Measurements from ENCODE around the gene SSRP1. TPM values are rescaled to one million over a fixed set of nuclear protein-coding genes. Genes with fewer than 3 reads are reported as not detected.
A peak's percentile ranks its signal among the peaks of the same experiment; 100 is the strongest.

Gene SSRP1, protein sequence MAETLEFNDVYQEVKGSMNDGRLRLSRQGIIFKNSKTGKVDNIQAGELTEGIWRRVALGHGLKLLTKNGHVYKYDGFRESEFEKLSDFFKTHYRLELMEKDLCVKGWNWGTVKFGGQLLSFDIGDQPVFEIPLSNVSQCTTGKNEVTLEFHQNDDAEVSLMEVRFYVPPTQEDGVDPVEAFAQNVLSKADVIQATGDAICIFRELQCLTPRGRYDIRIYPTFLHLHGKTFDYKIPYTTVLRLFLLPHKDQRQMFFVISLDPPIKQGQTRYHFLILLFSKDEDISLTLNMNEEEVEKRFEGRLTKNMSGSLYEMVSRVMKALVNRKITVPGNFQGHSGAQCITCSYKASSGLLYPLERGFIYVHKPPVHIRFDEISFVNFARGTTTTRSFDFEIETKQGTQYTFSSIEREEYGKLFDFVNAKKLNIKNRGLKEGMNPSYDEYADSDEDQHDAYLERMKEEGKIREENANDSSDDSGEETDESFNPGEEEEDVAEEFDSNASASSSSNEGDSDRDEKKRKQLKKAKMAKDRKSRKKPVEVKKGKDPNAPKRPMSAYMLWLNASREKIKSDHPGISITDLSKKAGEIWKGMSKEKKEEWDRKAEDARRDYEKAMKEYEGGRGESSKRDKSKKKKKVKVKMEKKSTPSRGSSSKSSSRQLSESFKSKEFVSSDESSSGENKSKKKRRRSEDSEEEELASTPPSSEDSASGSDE
- 100 to 1,000 TPM in 1 of 2 donors, 10 to 100 TPM in 1; 59.9 to 250 TPM for total RNA-seq

DNA sequence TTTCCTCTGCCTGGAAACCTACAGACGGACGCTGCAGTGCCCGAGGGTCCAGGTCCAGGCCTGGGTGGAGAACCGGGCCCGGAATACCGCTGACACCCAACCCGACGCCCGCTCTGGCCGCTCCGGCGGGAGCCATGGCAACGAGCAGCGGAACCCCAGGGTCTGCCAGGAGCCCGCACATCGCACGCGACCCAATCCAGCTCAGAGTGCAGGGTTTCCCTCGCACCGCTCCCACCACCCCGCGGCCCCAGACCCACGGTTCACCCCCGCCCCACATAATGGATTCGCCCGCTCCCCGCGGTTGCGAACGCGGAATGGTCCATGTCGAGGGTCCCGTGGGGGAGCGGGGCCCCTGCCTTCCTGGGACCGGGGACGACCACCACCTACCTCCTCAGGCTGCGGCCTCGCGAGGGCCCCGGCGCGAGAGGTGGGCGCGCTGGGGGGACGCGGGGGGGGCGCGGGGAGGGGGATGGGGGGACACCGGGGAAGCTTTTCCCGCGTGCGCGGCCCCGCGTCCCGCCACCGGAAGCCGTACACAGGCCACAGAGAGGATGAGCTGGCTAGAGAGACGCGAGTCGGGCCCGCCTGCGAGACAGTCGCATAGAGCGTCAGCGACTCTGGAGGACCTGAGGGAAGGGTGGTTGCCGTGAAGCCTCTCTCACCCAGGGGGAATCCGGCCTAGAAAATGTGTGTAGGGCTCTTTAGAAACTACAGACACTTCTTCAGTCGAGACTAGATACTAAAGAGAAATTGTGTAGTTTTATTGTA is at the start of gene SSRP1:
Gene SSRP1 (minus strand): TSS at position 550 of the 768 bp plus-strand sequence. CDS start 771 bp downstream, outside the sequence.
- DNase-seq (ENCODE audit: low spot score in 2 of 2) (peak; percentile 82 to 83), ATAC-seq (peak; percentile 97 to 99)
- peak within 1 kb of the TSS; percentile 97 to 99 for H3K27ac Mint-ChIP-seq
- peaks cover 9 to 27% of the 10 kb centered on the region in 2 donors for H3K36me3 Mint-ChIP-seq
- no peaks in the 10 kb centered on the region for H3K9me3 Mint-ChIP-seq

DNA sequence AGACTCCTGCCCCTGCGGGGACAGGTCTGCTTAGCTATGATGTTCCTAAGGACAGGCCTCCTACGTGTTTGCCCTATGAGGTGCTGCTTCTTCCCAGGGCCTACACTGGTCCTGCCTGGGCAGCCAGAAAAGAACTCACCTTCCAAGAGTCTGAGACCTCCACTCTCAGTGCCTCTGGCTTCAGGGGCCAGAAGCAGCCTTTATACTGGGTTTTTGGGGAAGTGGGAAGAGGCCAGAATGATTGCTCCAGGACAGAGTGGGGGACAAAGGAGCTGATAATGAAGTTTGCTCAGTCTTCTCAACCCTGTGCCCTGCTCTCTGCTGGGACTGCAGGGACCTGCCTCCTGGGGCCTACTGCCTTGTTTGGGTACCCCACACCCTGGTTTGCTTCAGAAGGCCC is 45.3 kb upstream of the SSRP1 start, which contains the start of gene PRG3:
Gene PRG3 (minus strand): TSS at position 176 of the 400 bp plus-strand sequence. CDS start 442 bp downstream, outside the sequence.
- DNase-seq (ENCODE audit: low spot score in 2 of 2), result no peak
- Mint-ChIP-seq H3K27ac (no peak within 1 kb of the TSS), H3K9me3 (no peaks in the 10 kb centered on the region), H3K36me3 (no peaks in the 10 kb centered on the region)
- no peak for ATAC-seq

DNA sequence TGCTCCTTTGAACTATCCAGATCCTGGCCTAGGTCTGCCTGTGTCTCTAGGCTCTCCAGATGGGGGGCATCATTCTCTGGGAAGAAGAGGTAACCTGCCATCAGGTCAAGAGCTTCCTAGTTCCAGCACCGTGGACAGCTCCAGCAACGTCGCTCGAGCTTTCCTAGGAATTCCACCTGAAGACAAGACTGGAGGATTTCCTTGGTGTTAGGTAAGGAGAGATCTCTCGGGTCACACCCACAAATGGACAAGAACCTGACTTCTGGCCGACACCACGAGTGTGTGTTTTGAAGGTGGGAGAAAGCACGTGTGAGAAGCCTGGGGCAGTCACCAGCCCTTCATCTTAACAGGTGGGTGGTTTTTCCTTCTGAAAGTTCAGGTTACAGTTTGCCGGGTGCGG is 44.0 kb upstream of the SSRP1 start:
- no peak overlapping the region for H3K27ac Mint-ChIP-seq
- no peaks in the 10 kb centered on the region for H3K36me3 Mint-ChIP-seq
- no peaks in the 10 kb centered on the region for H3K9me3 Mint-ChIP-seq
- no peak for DNase-seq (ENCODE audit: low spot score in 2 of 2)
- ATAC-seq, result no peak

DNA sequence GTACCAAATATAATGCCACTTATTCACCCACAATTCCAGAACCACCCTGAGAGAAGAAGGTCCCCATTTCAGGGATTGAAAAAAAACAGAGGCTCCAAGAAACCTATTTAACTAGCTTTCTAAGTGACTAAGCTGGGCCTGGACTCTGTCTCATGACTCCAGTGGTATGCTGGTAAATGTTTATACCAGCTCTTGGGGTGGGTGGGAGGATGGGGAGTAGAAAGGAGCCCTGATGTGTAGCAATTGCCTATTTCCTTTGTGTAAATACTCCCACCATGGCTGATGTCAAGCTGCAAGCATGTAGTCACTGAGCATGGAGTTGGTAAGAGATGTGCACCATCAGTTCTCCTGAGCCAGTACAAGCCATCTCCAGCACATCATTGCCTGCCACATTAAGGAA is 42.5 kb upstream of the SSRP1 start:
- no peaks in the 10 kb centered on the region for H3K36me3 Mint-ChIP-seq
- no peaks in the 10 kb centered on the region for H3K9me3 Mint-ChIP-seq
- DNase-seq (ENCODE audit: low spot score in 2 of 2), result no peak
- no peak overlapping the region for H3K27ac Mint-ChIP-seq
- ATAC-seq, result no peak

DNA sequence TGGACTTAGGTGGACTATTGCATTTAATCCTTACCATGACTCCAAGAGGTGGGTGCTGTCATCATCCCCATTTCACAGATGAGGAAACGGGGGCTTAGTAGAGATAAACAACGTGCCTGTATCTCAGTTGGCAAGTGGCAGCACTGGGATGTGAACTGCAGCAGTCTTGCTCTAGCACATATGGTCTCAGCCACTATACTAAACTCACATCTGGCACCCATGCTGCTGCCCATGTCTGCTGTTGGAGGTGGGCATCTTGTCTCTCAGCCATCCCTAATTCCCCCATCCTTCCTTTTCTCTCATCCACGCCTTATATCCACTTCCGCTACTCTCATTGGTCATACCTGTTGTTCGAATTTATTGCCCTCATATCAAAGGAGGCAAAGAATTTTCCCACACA is 41.4 kb upstream of the SSRP1 start:
- DNase-seq (ENCODE audit: low spot score in 2 of 2), result no peak
- no peak overlapping the region for H3K27ac Mint-ChIP-seq
- no peak for ATAC-seq
- H3K36me3 Mint-ChIP-seq, result no peaks in the 10 kb centered on the region
- H3K9me3 Mint-ChIP-seq, result no peaks in the 10 kb centered on the region

DNA sequence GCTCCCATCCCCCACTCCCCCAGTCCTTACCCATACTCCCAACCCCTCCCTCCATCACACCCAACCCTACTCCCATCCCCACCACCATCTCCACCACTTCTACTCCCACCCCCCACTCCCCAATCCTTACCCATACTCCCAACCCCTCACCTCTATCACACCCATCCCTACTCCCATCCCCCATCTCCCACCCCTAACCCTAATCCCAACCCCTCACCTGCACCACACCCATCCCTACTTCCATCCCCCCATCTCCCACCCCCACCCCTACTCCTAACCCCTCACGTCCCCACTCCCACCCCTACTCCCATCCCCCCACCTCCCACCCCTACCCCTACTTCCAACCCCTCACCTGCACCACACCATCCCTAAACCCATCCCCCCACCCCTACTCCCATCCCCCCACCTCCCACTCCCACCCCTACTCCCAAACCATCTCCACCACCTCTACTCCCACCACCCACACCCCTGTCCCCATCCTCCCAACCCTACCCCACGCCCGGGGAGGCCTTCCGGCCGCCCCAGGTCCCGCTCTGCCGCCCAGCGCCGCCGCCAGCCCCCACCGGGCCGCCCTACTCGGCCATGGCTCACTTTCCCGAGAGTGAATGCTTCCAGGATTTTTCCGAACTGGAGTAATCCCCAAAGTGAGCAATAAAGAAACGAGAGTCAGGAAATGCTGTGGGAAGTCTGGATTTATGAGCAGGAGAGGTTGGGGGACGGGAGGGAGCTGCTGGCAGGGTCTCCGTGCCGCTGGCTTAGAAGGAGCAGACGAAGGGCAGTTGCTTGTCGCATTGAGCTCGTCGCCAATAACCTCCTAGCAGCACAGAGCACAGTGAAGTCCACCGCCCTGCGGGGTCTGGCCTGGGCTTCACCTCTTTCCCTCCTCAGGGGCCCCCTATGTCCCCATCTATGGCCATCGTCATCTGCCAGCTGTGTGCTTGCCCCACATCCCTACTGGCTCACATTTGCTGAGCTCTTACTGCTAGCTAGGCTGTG is 40.7 kb upstream of the SSRP1 start:
- H3K27ac Mint-ChIP-seq, result no peak overlapping the region
- ATAC-seq, result no peak
- no peaks in the 10 kb centered on the region for H3K36me3 Mint-ChIP-seq
- DNase-seq (ENCODE audit: low spot score in 2 of 2), result no peak
- no peaks in the 10 kb centered on the region for H3K9me3 Mint-ChIP-seq

DNA sequence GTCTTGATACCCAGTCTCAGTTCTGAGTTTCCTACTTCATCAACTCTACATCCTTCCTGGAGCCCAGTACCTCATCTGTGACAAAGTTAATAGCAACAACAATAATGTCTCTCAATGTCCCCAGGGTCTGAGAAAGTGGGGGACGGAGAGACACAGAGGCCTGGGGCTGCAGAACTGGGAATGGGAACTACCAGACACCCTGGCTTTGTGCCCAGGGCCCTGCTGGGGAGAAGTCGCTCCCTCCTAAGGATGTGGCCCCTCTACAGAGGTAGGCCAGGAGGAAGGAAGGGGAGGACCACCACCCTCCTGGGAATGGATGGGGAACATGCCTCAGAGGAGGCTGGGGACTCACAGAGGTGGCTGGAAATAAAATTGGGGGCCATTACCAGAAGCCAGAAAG is 39.8 kb upstream of the SSRP1 start:
- ATAC-seq (no peak), DNase-seq (ENCODE audit: low spot score in 2 of 2) (no peak)
- no peak overlapping the region for H3K27ac Mint-ChIP-seq
- no peaks in the 10 kb centered on the region for H3K36me3 Mint-ChIP-seq
- no peaks in the 10 kb centered on the region for H3K9me3 Mint-ChIP-seq

DNA sequence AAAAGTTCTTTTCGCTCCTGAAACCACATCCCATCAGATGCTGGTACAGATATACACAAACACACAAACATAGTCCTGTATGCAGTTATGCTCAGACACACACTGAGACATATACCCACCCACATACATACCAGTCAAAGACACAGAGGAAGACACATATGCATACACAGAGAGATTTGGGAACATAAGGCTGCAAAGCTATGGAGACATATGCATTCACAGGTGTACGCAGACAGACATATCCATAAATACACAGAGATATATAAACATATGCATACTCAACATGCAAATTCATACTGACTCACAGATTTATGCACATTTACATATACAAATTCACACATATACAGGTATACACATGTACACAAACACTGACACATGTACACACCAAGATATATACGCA is 39.3 kb upstream of the SSRP1 start:
- ATAC-seq (no peak), DNase-seq (ENCODE audit: low spot score in 2 of 2) (no peak)
- H3K9me3 Mint-ChIP-seq, result no peaks in the 10 kb centered on the region
- no peak overlapping the region for H3K27ac Mint-ChIP-seq
- no peaks in the 10 kb centered on the region for H3K36me3 Mint-ChIP-seq

DNA sequence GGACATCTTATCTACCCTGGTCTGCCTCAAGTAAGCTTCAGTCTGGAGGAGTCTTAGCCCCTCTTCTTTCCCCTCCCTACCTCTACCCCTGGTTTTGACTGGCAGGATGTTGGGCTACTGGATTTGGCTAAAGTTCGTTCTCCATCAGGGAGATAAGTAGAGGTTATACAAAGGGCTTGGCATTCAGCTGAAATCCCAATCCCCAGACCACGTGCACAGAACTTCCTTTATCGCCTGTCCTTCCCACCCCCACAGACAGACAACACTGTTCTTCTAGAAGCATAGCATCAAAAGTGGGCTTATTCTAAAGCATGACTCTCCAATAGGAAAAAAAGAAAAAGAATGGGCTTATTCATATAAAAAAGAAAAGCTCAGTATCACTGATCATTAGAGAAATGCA is 37.5 kb upstream of the SSRP1 start:
- Mint-ChIP-seq H3K9me3 (no peaks in the 10 kb centered on the region), H3K27ac (no peak overlapping the region), H3K36me3 (no peaks in the 10 kb centered on the region)
- DNase-seq (ENCODE audit: low spot score in 2 of 2) (no peak), ATAC-seq (no peak)

DNA sequence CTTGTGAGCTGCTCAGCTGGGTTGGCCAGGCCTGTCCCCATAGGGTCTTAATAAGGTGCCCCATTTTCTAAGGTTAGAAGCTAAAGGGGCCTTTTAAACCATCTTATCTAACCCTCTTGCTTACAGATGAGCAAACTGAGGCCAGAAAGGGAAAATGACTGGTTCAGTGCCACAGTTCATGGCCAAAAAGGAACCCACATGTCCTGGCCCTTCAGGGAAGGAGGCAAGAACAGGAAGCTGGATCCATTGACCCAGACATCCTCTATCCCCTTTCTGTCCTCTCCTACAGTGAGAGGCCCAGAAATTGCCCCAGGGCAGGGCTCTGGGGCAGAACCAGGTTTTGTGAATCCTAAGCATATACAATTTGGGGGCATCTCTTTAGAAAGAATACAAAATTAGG is 35.2 kb upstream of the SSRP1 start:
- ATAC-seq (no peak), DNase-seq (ENCODE audit: low spot score in 2 of 2) (no peak)
- Mint-ChIP-seq H3K36me3 (no peaks in the 10 kb centered on the region), H3K9me3 (no peaks in the 10 kb centered on the region), H3K27ac (no peak overlapping the region)

DNA sequence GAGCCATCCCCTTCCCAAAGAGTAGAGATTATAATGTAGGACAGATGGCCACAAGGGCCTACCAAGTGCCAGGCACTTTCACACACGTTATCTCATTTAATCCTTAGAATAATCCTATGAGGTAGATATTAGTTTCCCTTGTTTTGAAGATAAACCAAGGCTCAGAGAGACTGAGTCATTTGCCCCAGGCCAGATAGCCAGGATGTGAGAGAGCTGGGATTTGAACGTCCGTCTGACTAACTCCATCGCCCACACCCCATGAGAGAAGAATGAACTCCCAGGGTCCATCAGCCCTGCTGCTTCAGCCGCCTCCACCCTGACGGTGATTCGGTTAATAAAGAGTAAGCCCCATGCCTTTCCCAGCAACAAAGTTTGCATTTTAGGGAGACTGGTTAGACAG is 34.6 kb upstream of the SSRP1 start:
- no peak for ATAC-seq
- Mint-ChIP-seq H3K27ac (peak overlapping the region in 1 of 2 donors; percentile 22), H3K36me3 (no peaks in the 10 kb centered on the region), H3K9me3 (no peaks in the 10 kb centered on the region)
- DNase-seq (ENCODE audit: low spot score in 2 of 2), result no peak

DNA sequence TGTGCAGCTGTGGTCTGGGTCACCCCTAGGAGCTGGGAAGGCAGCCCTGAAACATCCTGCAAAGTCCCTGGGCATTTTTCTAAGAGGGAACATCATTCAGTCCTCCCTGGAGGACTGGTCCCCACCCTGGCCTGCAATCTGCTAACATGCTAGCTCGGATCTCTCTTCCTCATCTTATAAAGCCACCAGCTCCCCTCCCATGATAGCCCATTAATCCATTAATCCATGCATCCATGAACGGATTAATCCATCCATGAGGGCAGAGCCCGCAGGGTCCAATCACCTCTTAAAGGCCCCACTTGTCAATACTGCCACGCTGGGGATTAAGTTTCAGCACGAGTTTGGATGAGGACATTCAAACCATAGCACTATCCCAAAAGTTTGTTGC is 33.1 kb upstream of the SSRP1 start:
- Mint-ChIP-seq H3K36me3 (no peaks in the 10 kb centered on the region), H3K9me3 (no peaks in the 10 kb centered on the region), H3K27ac (no peak overlapping the region)
- ATAC-seq (no peak), DNase-seq (ENCODE audit: low spot score in 2 of 2) (no peak)

DNA sequence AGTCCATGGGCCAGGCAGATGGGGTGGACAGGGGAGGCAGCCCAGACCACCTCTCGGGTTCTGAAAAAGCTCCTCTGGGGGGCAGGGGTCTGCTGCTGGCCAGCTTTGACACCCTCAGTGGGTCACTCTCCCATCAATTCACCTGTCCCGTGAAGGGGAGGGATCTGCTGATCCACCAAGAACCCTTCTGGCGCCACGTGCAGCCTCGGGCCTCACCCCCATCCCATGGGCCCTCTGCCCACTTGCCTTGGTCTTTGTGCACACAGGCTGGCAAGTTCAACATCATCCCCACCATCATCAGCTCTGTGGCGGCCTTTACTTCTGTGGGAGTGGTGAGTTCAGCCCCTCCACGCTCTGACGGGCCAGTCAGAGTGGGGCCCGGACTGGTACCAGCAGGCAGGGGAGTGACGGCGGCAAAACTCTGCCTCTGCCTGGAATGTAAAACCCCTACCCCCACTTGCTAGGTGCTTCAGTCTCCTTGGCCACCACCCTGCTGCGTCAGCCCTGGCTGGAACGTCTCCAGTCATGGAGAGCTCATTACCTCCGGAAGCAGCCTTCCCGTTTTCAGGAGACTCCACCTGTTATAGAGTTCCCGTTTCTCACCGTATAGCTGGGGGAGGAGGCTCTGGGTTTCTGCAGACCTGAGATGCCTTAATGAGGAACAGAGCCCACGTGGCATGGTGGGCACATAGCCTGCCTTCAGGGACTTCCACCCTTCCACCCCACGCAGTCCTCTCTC is 32.6 kb upstream of the SSRP1 start:
- H3K27ac Mint-ChIP-seq, result no peak overlapping the region
- H3K36me3 Mint-ChIP-seq, result no peaks in the 10 kb centered on the region
- ATAC-seq (no peak), DNase-seq (ENCODE audit: low spot score in 2 of 2) (no peak)
- no peaks in the 10 kb centered on the region for H3K9me3 Mint-ChIP-seq

DNA sequence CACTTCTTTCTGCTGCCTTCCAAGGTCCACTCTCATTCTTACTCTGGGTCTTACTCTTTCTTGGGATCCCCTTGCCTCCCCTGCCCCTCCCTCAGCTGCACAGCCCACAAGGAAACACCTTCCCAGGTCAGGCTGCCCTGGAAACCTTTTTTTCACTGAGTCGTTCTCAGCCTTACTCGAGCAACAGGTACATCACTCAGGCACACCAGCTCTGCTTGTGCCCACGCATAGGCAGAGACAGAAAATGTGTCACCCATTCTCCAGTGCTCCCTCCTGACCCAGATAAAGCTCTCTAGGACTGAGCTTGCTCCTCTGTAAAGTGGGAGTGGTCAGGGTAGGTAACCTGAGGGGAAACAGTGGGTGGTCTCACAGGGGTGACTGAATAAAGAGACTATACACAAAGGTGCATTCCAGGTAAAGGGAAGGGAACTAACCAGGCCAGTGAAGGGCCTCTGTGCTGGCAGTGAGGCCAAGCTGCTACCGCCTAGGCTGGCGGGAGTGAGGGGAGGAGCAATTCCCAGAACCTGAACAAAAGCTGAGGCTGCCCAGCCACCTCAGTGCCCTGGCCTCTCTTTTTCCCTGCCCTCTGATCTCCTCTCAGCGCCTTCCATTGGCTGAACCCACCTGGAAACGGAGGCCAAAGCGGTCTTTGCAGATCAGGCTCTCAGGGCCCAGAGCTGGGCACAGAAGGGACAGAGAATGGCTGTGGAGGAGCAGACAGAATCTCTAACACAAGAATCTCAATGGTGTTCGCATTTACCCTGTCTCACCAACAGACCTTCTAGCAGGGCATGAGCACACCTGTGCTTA is 29.4 kb upstream of the SSRP1 start:
- no peaks in the 10 kb centered on the region for H3K9me3 Mint-ChIP-seq
- no peak overlapping the region for H3K27ac Mint-ChIP-seq
- ATAC-seq (no peak), DNase-seq (ENCODE audit: low spot score in 2 of 2) (no peak)
- no peaks in the 10 kb centered on the region for H3K36me3 Mint-ChIP-seq

Measured in activated naive CD4-positive, alpha-beta T cell treated with anti-CD3 and anti-CD28 coated beads, Interleukin-2, amount 50 U/mL, for 72 hours (primary cell).